ENCODE results near the gene RASA4B.

The RASA4B gene

DNA sequence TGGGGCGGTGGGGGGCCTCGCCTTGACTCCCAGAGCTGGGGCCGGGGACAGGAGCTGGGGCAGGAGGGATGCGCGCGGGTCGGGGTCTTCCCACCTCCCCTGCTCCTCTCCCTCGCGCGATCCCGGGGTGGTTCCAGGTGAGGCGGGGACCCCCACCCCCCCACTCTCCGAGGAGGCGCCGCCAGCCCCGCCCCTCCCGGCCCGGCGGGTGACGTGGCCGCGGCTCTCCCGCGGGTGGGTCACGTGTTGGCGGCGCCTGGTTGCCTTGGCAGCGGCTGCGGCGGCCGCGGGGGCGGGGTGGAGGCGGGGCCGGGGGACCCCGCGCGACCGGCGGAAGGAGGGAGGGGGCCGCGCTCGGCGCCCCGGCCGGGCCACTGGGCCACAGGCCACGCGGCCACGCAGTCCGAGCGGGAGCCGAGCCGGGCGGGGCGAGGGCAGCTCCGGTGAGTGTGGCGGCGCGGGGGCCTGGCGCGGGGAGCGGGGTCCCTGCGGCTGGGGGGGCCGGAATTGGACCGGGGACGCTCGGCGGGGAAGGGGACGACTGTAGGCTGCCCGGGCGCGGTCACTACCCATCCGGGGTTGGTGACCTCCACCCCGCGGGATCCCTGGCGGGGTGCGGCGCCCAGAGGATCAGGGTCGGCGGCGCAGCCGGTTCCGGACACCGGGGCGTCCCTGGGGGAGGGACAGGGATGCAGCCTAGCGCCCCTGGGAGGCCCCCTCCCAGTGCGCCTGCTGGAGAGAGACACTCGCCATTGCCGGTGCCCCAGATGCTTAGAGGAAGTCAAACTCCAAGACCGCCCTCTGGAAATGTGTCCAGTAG is 84.1 kb downstream of the RASA4B start, which contains the start of gene ORAI2:
Gene ORAI2 (plus strand): TSS at position 357 of the 820 bp plus-strand sequence. CDS start 5,382 bp downstream, outside the sequence.
- no peak for FAIRE-seq

More for the DNA sequence above, 84.1 kb downstream of the RASA4B start, which contains the start of gene ORAI2:
- DNase-seq (ENCODE audit: extremely low spot score, insufficient read length, low read depth), result peak; percentile 64
